Cardiac atrium fibroblast (primary cell): Measurements from ENCODE around the gene MRPS26. TPM values are rescaled to one million over a fixed set of nuclear protein-coding genes. Genes with fewer than 3 reads are reported as not detected.

Source experiments
- total RNA-seq: library from RNA; depleted of rRNA; stranded (reverse); fragments of >200 nt; gene quantifications from 2 replicates; pipeline ENCODE4 v1.2.3, GENCODE V29; 2015

The MRPS26 gene
- total RNA-seq, result 31.6 and 33.2 TPM in 2 replicates

GRCh38 chr20:3045816-3046676 lies at the start of gene MRPS26:
Gene MRPS26 (plus strand): TSS chr20:3046052. CDS start chr20:3046069, 17 bp downstream.

GRCh38 chr20:3043322-3043721 lies 2.5 kb upstream of the MRPS26 start, which contains the start of gene GNRH2:
Gene GNRH2 (plus strand): TSS chr20:3043622. CDS start chr20:3044415, 793 bp downstream.

GRCh38 chr20:3071610-3072529 lies 26.0 kb downstream of the MRPS26 start, which contains the start of gene OXT:
Gene OXT (plus strand): TSS chr20:3071620. CDS start chr20:3071656, 36 bp downstream.

GRCh38 chr20:3084283-3084985 lies 38.6 kb downstream of the MRPS26 start, which contains the start of gene AVP:
Gene AVP (minus strand): TSS chr20:3084724. CDS start chr20:3084674, 50 bp downstream.

Other genes starting within 250 kb of the MRPS26 start
- 0.97 and 2.5 TPM in 2 replicates for gene CPXM1, start 245.4 kb upstream of the MRPS26 start, total RNA-seq
- 1.5 TPM in 1 of 2 replicates, not detected in the other for gene C20orf141, start 231.1 kb upstream of the MRPS26 start, total RNA-seq
- not detected in 2 replicates for gene TMEM239, start 229.7 kb upstream of the MRPS26 start, total RNA-seq
- gene PCED1A, start 205.4 kb upstream of the MRPS26 start, total RNA-seq, result 21.9 and 36.6 TPM in 2 replicates
- 31.1 and 40.6 TPM in 2 replicates for gene VPS16, start 205.3 kb upstream of the MRPS26 start, total RNA-seq
- 46.0 and 61.7 TPM in 2 replicates for gene PTPRA, start 172.6 kb upstream of the MRPS26 start, total RNA-seq
- gene GNRH2, start 2.4 kb upstream of the MRPS26 start, total RNA-seq, result not detected in 2 replicates
- not detected in 2 replicates for gene OXT, start 25.6 kb downstream of the MRPS26 start, total RNA-seq
- not detected in 2 replicates for gene AVP, start 38.7 kb downstream of the MRPS26 start, total RNA-seq
- 13.5 and 16.5 TPM in 2 replicates for gene FASTKD5, start 113.8 kb downstream of the MRPS26 start, total RNA-seq
- 2.4 and 3.2 TPM in 2 replicates for gene UBOX5, start 113.8 kb downstream of the MRPS26 start, total RNA-seq
- 4.2 and 6.6 TPM in 2 replicates for gene LZTS3, start 127.5 kb downstream of the MRPS26 start, total RNA-seq
- gene DDRGK1, start 158.6 kb downstream of the MRPS26 start, total RNA-seq, result 54.9 and 87.8 TPM in 2 replicates
- gene ITPA, start 163.4 kb downstream of the MRPS26 start, total RNA-seq, result 49.5 and 50.7 TPM in 2 replicates
- 0.72 and 0.81 TPM in 2 replicates for gene SLC4A11, start 193.1 kb downstream of the MRPS26 start, total RNA-seq